Activated B cell treated with CpG ODN at 0.5 μM for 24 hours (primary cell): Measurements from ENCODE around the gene C22orf39. TPM values are rescaled to one million over a fixed set of nuclear protein-coding genes. Genes with fewer than 3 reads are reported as not detected.
"Not testable (repeated sequence)": the region's sequence is repeated elsewhere in the genome, so short reads cannot be mapped to it uniquely, and the experiment has no call there.

Experiments used
- ATAC-seq: fragments of 200-7000 bp; cut with Tn5 transposase; one replicate; pipeline ENCODE4 v1.10.0; 2021; ENCODE audit warnings: low read depth, mild to moderate bottlenecking, moderate library complexity
- CTCF ChIA-PET: fragments of 350-600 bp; sonication (Branson Sonifier 250); formaldehyde crosslinking; loops from one replicate; lab custom pipeline; 2021; ENCODE audit warnings: antibody characterized with exemption; lab: Charles Lee
- POLR2A ChIA-PET: fragments of 350-600 bp; sonication (Branson Sonifier 250); formaldehyde crosslinking; loops from one replicate; lab custom pipeline; 2021; ENCODE audit warnings: antibody characterized with exemption; lab: Charles Lee
- DNase-seq: peaks from one replicate; pipeline ENCODE4 v3.0.0; 2022
- H3K27ac Mint-ChIP-seq: one replicate; pipeline ENCODE4 v1.8.0; 2020; ENCODE audit warnings: mixed read lengths
- H3K27me3 Mint-ChIP-seq: one replicate; pipeline ENCODE4 v1.8.0; 2021; ENCODE audit warnings: mixed read lengths
- H3K36me3 Mint-ChIP-seq: one replicate; pipeline ENCODE4 v1.8.0; 2021; ENCODE audit warnings: low read depth, mixed read lengths
- H3K4me1 Mint-ChIP-seq: one replicate; pipeline ENCODE4 v1.8.0; 2021; ENCODE audit warnings: mixed read lengths
- H3K4me3 Mint-ChIP-seq: one replicate; pipeline ENCODE4 v1.8.0; 2020; ENCODE audit warnings: mild to moderate bottlenecking, mixed read lengths
- H3K9me3 Mint-ChIP-seq: one replicate; pipeline ENCODE4 v1.8.0; 2020; ENCODE audit warnings: mixed read lengths
- intact Hi-C: fragments of 100-400 bp; cut with micrococcal nuclease; formaldehyde crosslinking; loops from one replicate; pipeline ENCODE4 v1.15.1; 2024
- total RNA-seq: library from RNA; stranded (reverse); gene quantifications from 2 replicates; pipeline ENCODE4 v1.2.3, GENCODE V29; 2022
- TF ChIP-seq, protein P1 (sequence below): fragments of 200-600 bp; IDR thresholded peaks from one replicate; pipeline ENCODE4 v1.8.0; 2022; ENCODE audit warnings: antibody characterized with exemption, mild to moderate bottlenecking

C22orf39 gene
- total RNA-seq, 1 donor from 2014 or later, result 43.0 TPM

DNA sequence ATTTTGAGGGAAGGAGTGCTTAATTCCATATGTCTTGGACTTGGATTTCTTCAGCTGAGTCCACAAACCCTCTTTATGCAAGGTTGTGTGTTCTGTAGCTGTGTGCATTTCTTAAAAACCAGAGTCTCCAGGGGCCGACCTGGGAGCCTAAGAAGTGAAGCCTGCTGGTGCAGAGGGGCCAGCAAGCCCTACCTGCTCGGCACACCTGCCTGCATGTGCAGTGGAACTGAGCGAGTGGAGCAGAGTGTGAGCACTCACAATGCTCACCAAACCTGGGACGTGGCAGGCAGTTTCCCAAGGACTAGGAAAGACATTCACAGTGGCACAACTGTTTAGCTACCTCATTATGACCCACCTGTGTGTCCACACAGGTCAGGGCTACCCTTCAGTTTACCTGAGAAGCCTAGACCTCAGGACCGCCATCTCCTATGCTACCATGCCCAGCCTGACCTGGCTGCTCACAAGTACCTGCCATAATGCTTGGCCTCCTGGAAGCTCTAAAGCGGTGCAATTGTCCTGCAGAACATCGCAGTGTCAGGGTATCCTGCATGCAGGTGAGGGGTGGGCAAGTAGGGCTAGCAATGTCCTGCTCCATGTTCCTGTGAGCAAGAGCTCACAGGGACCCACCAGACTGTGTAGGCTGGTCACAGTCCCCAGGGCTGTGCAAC, 3.8 kb downstream of the C22orf39 start:
- ATAC-seq (no peak), DNase-seq (no peak)
- Mint-ChIP-seq H3K27ac (no peak overlapping the region), H3K9me3 (no peaks in the 10 kb centered on the region), H3K4me1 (peaks cover 34% of the 10 kb centered on the region), H3K36me3 (peaks cover 56% of the 10 kb centered on the region), H3K4me3 (no peak overlapping the region), H3K27me3 (no peaks in the 10 kb centered on the region)
- intact Hi-C loops, result no loop called here
- POLR2A ChIA-PET, result interaction anchor here (1.4 kb wide), 1 partner anchor 11 kb away, joined by 5 read pairs; the partner anchor contains the start of gene MRPL40
- TF ChIP-seq, protein P1, sequence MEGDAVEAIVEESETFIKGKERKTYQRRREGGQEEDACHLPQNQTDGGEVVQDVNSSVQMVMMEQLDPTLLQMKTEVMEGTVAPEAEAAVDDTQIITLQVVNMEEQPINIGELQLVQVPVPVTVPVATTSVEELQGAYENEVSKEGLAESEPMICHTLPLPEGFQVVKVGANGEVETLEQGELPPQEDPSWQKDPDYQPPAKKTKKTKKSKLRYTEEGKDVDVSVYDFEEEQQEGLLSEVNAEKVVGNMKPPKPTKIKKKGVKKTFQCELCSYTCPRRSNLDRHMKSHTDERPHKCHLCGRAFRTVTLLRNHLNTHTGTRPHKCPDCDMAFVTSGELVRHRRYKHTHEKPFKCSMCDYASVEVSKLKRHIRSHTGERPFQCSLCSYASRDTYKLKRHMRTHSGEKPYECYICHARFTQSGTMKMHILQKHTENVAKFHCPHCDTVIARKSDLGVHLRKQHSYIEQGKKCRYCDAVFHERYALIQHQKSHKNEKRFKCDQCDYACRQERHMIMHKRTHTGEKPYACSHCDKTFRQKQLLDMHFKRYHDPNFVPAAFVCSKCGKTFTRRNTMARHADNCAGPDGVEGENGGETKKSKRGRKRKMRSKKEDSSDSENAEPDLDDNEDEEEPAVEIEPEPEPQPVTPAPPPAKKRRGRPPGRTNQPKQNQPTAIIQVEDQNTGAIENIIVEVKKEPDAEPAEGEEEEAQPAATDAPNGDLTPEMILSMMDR, result no peak
- CTCF ChIA-PET, result no interaction called here

DNA sequence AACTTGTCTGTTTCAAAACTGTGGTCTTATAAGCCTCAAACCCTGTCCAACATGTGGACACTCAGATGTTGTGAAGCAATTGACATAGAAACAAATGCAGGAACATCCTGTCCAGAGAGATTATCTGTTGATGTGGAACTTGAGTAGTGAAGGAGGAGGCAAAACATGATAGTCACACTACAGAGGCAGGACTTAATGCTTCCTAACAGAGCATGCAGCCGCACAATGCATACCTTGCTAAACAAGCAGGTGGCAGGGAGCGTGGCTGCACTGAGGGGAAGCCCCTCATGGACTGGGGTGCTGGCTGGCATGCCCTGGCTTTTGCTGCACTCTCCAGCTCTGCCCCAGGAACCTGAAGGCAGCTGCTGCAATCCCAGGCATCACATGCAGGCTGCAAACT, 5.3 kb downstream of the C22orf39 start:
- TF ChIP-seq, protein P1, result no peak
- intact Hi-C loops, result no loop called here
- peaks cover 27% of the 10 kb centered on the region for H3K4me1 Mint-ChIP-seq
- H3K27me3 Mint-ChIP-seq, result no peaks in the 10 kb centered on the region
- H3K36me3 Mint-ChIP-seq, result peaks cover 60% of the 10 kb centered on the region
- no peak overlapping the region for H3K27ac Mint-ChIP-seq
- CTCF ChIA-PET, result no interaction called here
- no peak overlapping the region for H3K4me3 Mint-ChIP-seq
- no peaks in the 10 kb centered on the region for H3K9me3 Mint-ChIP-seq
- ATAC-seq (no peak), DNase-seq (no peak)
- POLR2A ChIA-PET, result interaction anchor here (0.9 kb wide), 1 partner anchor 10 kb away, joined by 3 read pairs; the partner anchor contains the start of genes HIRA and MRPL40

DNA sequence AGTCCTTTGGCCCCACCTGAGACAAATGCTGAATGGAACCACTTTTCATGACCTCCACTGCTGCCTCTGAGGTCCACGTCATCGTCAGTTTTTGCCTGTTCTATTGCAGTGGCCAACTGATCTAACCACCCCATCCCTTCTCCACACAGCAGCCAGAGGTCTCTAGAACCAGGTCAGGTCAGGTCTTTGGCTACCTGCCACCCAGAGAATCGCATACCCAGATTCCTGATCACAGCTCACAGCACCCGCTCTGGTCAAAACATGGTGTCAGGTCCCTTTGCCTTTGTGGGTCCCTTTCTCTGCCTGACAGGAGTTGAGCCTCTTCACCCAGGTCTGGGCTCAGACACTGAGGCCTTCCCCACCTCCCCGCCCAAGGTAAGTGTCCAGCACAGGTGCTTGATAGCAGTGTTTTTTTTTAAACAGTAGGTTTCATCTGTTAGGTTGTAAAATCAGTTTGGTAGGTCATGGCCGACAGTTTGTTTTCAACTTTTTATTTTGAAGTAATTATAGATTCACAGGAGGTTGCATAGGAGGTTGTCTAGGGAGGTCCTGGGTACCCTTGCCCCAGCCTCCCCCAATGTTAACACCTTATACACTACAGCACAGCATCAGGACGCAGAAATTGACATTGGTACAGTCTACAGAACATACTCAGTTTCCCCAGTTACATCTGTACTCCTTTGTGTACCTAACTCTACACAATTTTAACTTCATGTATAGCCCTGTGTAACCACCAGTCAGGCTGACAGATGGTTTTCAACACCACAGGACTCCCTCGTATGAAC, 6.9 kb downstream of the C22orf39 start:
- Mint-ChIP-seq H3K27ac (no peak overlapping the region), H3K36me3 (peaks cover 63% of the 10 kb centered on the region), H3K4me1 (peaks cover 19% of the 10 kb centered on the region), H3K27me3 (no peaks in the 10 kb centered on the region), H3K9me3 (no peaks in the 10 kb centered on the region), H3K4me3 (no peak overlapping the region)
- intact Hi-C loops, result no loop called here
- CTCF ChIA-PET, result no interaction called here
- POLR2A ChIA-PET, result no interaction called here
- DNase-seq (no peak), ATAC-seq (no peak)
- TF ChIP-seq, protein P1, result no peak

DNA sequence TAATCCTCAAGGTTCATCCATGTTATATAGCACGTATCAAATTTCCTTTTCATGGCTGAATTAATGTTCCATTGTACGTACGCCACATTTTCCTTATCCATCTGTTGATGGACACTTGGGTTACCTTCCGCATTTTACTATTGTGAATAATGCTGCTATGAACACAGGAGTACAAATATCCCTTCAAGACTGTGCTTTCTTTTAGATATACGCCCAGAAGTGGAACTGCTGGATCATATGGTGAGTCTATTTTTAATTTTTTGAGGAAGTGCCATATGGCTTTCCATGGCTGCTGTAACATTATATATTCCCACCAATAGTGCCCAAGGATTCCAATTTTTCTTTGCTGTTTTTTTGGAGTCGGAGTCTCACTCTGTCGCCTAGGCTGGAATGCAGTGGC, 9.2 kb downstream of the C22orf39 start:
- intact Hi-C loops, result no loop called here
- peaks cover 32% of the 10 kb centered on the region for H3K4me1 Mint-ChIP-seq
- ATAC-seq, result no peak
- H3K27me3 Mint-ChIP-seq, result no peaks in the 10 kb centered on the region
- DNase-seq, result no peak
- ChIA-PET POLR2A (interaction anchor here (1.1 kb wide), 1 partner anchor 9 kb away, joined by 5 read pairs; the partner anchor contains the start of gene C22orf39), CTCF (no interaction called here)
- H3K9me3 Mint-ChIP-seq, result no peaks in the 10 kb centered on the region
- H3K27ac Mint-ChIP-seq, result no peak overlapping the region
- TF ChIP-seq, protein P1, result no peak
- H3K36me3 Mint-ChIP-seq, result peaks cover 52% of the 10 kb centered on the region
- H3K4me3 Mint-ChIP-seq, result no peak overlapping the region

DNA sequence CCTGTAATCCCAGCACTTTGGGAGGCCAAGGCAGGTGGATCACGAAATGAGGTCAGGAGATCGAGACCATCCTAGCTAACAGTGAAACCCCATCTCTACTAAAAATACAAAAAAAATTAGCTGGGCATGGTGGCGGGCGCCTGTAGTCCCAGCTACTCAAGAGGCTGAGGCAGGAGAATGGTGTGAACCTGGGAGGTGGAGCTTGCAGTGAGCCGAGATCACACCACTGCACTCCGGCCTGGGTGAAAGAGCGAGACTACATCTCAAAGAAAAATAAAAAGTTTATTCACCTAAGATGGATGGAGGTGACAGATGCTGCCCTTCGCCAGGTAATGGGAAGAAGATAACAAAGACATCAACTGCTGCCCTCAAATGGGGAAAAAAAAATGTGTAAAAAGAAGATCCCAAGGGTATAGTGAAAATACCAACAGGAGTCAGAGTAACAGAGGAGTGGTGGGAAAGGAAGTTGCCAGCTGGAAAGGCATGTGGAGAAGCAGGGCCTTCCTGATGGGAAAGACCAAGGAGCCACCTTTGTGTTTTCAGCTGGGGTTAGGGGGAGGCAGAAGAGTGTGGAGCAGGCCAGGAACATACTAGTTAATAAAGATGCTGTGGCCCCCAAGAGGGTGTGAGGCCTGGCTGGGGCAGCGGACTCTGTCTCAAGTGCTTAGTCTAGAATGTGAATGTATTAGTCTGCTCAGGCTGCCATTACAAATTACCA, 10.9 kb downstream of the C22orf39 start:
- H3K27me3 Mint-ChIP-seq, H3K9me3 Mint-ChIP-seq, H3K4me3 Mint-ChIP-seq, intact Hi-C loops, DNase-seq, ATAC-seq, CTCF ChIA-PET: not testable (repeated sequence)
- Mint-ChIP-seq H3K4me1 (peaks cover 39% of the 10 kb centered on the region), H3K36me3 (peaks cover 42% of the 10 kb centered on the region), H3K27ac (peak overlapping the region; percentile 16)
- POLR2A ChIA-PET, result interaction anchor here (5.3 kb wide), 1 partner anchor 11 kb away, joined by 92 read pairs; the partner anchor contains the start of gene C22orf39
